LHCN-M2 (cell line): ENCODE measurements around the gene MEIS3. TPM values are rescaled to one million over a fixed set of nuclear protein-coding genes. Genes with fewer than 3 reads are reported as not detected.

Experiments
- DNase-seq: peaks from one replicate; pipeline ENCODE4 v3.0.0-alpha.2; 2012; ENCODE audit warnings: low read depth
- total RNA-seq: library from RNA; depleted of rRNA; stranded (reverse); fragments of >200 nt; gene quantifications from 2 replicates; pipeline ENCODE4 v1.2.3, GENCODE V29; 2014; rRNA removed

Gene MEIS3
- total RNA-seq, 1 experiment from 2014 or later = 6.7 TPM

- DNase-seq = no peak
Measured at GRCh38 chr19:47362321-47362720, 57.0 kb downstream of the MEIS3 start.

DNA sequence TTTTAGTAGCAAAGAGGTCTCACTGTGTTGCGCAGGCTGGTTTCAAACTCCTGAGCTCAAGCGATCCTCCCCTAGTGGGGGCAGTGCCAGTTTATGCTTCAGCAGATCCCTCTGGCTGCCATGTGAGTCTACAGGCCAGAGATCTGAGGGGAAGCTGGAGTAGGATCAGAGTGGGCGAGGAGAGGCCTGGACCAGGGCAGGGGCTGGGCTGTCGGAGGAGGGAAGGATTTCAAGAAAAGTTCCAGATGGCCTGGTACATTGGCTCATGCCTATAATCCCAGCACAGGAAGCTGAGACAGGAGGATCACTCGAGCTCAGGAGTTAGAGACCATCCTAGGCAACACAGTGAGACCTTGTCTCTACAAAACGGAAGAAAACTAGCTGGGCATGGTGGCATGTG is 60.4 kb downstream of the MEIS3 start:
- no peak for DNase-seq

GRCh38 chr19:47357788-47358680 is 61.3 kb downstream of the MEIS3 start:
- DNase-seq = no peak

GRCh38 chr19:47356900-47357299 is 62.4 kb downstream of the MEIS3 start:
- no peak for DNase-seq

DNA sequence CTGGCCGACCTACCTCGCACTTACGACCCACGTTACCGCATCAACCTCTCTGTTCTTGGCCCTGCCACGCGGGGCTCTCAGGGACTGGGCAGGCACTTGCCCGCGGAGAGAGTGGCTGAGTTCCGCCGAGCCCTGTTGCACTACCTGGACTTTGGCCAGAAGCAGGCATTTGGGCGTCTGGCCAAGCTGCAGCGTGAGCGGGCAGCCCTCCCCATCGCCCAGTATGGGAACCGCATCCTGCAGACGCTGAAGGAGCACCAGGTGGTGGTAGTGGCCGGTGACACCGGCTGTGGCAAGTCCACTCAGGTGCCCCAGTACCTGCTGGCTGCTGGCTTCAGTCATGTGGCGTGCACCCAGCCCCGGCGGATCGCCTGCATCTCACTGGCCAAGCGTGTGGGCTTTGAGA is 66.0 kb downstream of the MEIS3 start:
- no peak for DNase-seq

Other genes starting within 250 kb of the MEIS3 start
- gene BBC3, start 188.3 kb downstream of the MEIS3 start, total RNA-seq = 3.3 and 6.8 TPM in 2 replicates
- 4.9 and 16.2 TPM in 2 replicates for gene CCDC9, start 163.0 kb downstream of the MEIS3 start, total RNA-seq
- gene INAFM1, start 144.6 kb downstream of the MEIS3 start, total RNA-seq = 0.51 and 0.80 TPM in 2 replicates
- not detected in 2 replicates for gene C5AR1, start 109.7 kb downstream of the MEIS3 start, total RNA-seq
- gene C5AR2, start 87.4 kb downstream of the MEIS3 start, total RNA-seq = not detected in 2 replicates
- 15.7 and 19.4 TPM in 2 replicates for gene DHX34, start 70.2 kb downstream of the MEIS3 start, total RNA-seq
- 0.06 TPM in 1 of 2 replicates, not detected in the other for gene SLC8A2, start 52.4 kb upstream of the MEIS3 start, total RNA-seq
- gene KPTN, start 64.7 kb upstream of the MEIS3 start, total RNA-seq = 8.4 and 8.5 TPM in 2 replicates
- 153 and 242 TPM in 2 replicates for gene NAPA, start 95.5 kb upstream of the MEIS3 start, total RNA-seq
- not detected in 2 replicates for gene ZNF541, start 153.6 kb upstream of the MEIS3 start, total RNA-seq
- gene BICRA, start 189.6 kb upstream of the MEIS3 start, total RNA-seq = 1.8 and 4.2 TPM in 2 replicates